K562 (cell line): ENCODE measurements around the gene PEX3. TPM values are rescaled to one million over a fixed set of nuclear protein-coding genes. Genes with fewer than 3 reads are reported as not detected.

Experiments
- ATAC-seq: fragments of 200-7000 bp; cut with Tn5 transposase; 3 replicates; pipeline ENCODE4 v1.9.1; 2020; ENCODE audit warnings: moderate library complexity
- BruUV-seq: library from RNA; stranded (reverse); fragments of 400-500 nt; replicated peaks from 2 replicates; lab custom pipeline; 2021; lab: Mats Ljungman, UMichigan
- CTCF ChIA-PET: fragments of 300-600 bp; formaldehyde crosslinking; extraction: SDS; loops from one replicate; lab custom pipeline; 2021; ENCODE audit warnings: low intra/inter-chr PET ratio; lab: Yijun Ruan, JAX
- POLR2A ChIA-PET: fragments of 300-600, 350-650 bp; sonication (Branson Sonifier 250); formaldehyde crosslinking; extraction: SDS; loops from one replicate; lab custom pipeline; 2021; ENCODE audit warnings: antibody characterized with exemption, inconsistent platforms; lab: Yijun Ruan, JAX
- DNase-seq, 4 experiments: peaks; one replicate each; pipeline versions ENCODE4 v3.0.0 to v3.0.0-alpha.2; 2011 to 2018; ENCODE audit warnings: low spot score in 3 of 4, mixed read lengths in 3 of 4; ENCODE audit errors: extremely low read depth in 1 of 4
- FAIRE-seq: peaks from 2 replicates; lab custom pipeline; 2011; peaks lifted over from hg19 to GRCh38; lab: Jason Lieb, UNC
- H2AFZ ChIP-seq: 2 replicates; pipeline ENCODE4 v1.6.0; 2011; ENCODE audit warnings: low read depth, low read length, control low read depth, inconsistent platforms
- H3K27ac ChIP-seq: fragments of 200-600 bp; 3 replicates; pipeline ENCODE4 v1.8.0; 2011; ENCODE audit warnings: low read depth, mild to moderate bottlenecking, control low read depth, inconsistent platforms, low read length, moderate library complexity, mixed read lengths; ENCODE audit errors: extremely low read depth
- H3K27me3 ChIP-seq, 2 experiments: fragments of 300-600 bp in 1 of 2; 2 replicates in 1 of 2; 3 replicates in 1 of 2; pipeline versions ENCODE4 v1.6.0 to v1.8.0; 2011; ENCODE audit warnings: inconsistent platforms in 2 of 2, low read length in 2 of 2, mild to moderate bottlenecking in 1 of 2, mixed read lengths in 1 of 2, moderate library complexity in 1 of 2; ENCODE audit not compliant: control insufficient read depth in 2 of 2, insufficient read depth in 2 of 2
- H3K36me3 ChIP-seq: fragments of 300-600 bp; 3 replicates; pipeline ENCODE4 v1.8.0; 2011; ENCODE audit warnings: mild to moderate bottlenecking, low read length, inconsistent platforms; ENCODE audit not compliant: control insufficient read depth, insufficient read depth
- H3K4me1 ChIP-seq, 2 experiments: fragments of 200-600 bp in 1 of 2; replicated peaks in 1 of 2; 2 replicates in 1 of 2; 3 replicates in 1 of 2; pipeline versions ENCODE4 v1.5.1 to v1.8.0; 2011; ENCODE audit warnings: inconsistent platforms in 2 of 2, low read length in 2 of 2, mild to moderate bottlenecking in 1 of 2, mixed read lengths in 1 of 2, moderate library complexity in 1 of 2; ENCODE audit not compliant: control insufficient read depth in 2 of 2, insufficient read depth in 2 of 2
- H3K4me2 ChIP-seq: 2 replicates; pipeline ENCODE4 v1.6.1; 2011; ENCODE audit warnings: low read length, control low read depth, inconsistent platforms, mixed read lengths; ENCODE audit not compliant: insufficient read depth
- H3K4me3 ChIP-seq: fragments of 200-600 bp; sonication (generic), shearing (Covaris generic); 2 replicates; pipeline ENCODE4 v1.5.1; 2016; ENCODE audit warnings: control low read depth, inconsistent platforms
- H3K79me2 ChIP-seq: fragments of 200-600 bp; 3 replicates; pipeline ENCODE4 v1.8.0; 2011; ENCODE audit warnings: low read length, inconsistent platforms; ENCODE audit not compliant: control insufficient read depth, insufficient read depth
- H3K9ac ChIP-seq, 2 experiments: 2 replicates each; pipeline versions ENCODE4 v1.6.0 to v1.6.1; 2011; ENCODE audit warnings: low read depth in 2 of 2, low read length in 2 of 2, control low read depth in 1 of 2, inconsistent platforms in 1 of 2, mild to moderate bottlenecking in 1 of 2, mixed read lengths in 1 of 2; ENCODE audit not compliant: insufficient read depth in 1 of 2
- H3K9me1 ChIP-seq: one replicate; pipeline ENCODE4 v1.6.0; 2011; ENCODE audit warnings: inconsistent platforms, mild to moderate bottlenecking, low read length, moderate library complexity; ENCODE audit not compliant: control insufficient read depth, insufficient read depth
- H3K9me3 ChIP-seq: replicated peaks from 2 replicates; pipeline ENCODE4 v1.5.1; 2011; ENCODE audit warnings: low read depth, low read length, inconsistent platforms; ENCODE audit not compliant: control insufficient read depth, insufficient read depth
- H4K20me1 ChIP-seq: replicated peaks from 2 replicates; pipeline ENCODE4 v1.6.1; 2011; ENCODE audit warnings: low read length, inconsistent platforms, mixed read lengths; ENCODE audit not compliant: control insufficient read depth, insufficient read depth
- CCNT2 ChIP-seq: IDR thresholded peaks from 2 replicates; pipeline ENCODE4 v1.6.1; 2011; ENCODE audit warnings: borderline replicate concordance, low read depth, mild to moderate bottlenecking, moderate library complexity, mixed read lengths, low read length; ENCODE audit not compliant: insufficient read length; ENCODE audit errors: extremely low read depth
- DDX20 ChIP-seq: fragments of 450-650 bp; IDR thresholded peaks from 2 replicates; pipeline ENCODE4 v1.6.1; 2016; ENCODE audit warnings: missing genetic modification characterization, low read depth, mild to moderate bottlenecking, missing compliant biosample characterization, moderate library complexity
- MAFF ChIP-seq: IDR thresholded peaks from 2 replicates; pipeline ENCODE4 v1.6.1; 2012; ENCODE audit warnings: low read length, improper control_type of control experiment
- ZNF316 ChIP-seq: fragments of 450-650 bp; IDR thresholded peaks from 2 replicates; pipeline ENCODE4 v1.6.1; 2016
- WGBS: fragments of 100-300 bp; shearing (Covaris generic); methylation state at CpG from one replicate; pipeline ENCODE4 v1.1.6; 2016; ENCODE audit warnings: low coverage, mixed read lengths; ENCODE audit not compliant: insufficient coverage; ENCODE audit errors: missing lambda C conversion rate; 5-methylcytosine and 5-hydroxymethylcytosine counted together
- in situ Hi-C: fragments of 300-500 bp; cut with MboI; formaldehyde crosslinking; loops from 4 replicates; pipeline ENCODE4 v1.15.0; 2018; ENCODE audit warnings: inconsistent platforms, mixed read lengths
- intact Hi-C: fragments of 100-400 bp; cut with micrococcal nuclease; formaldehyde crosslinking; loops from 2 replicates; pipeline ENCODE4 v1.14.2; 2022
- polyA plus RNA-seq, 8 experiments: library from polyadenylated mRNA; depleted of rRNA in 4 of 8; stranded (reverse) in 5 of 8; unstranded in 3 of 8; fragments of >200 nt; fragmentation: Nextera tagmentation in 2 of 8; fragmentation: Illumina TruSeq in 1 of 8; extraction: Ambion mirVana in 2 of 8; extraction: Trizol in 1 of 8; gene quantifications; 2 replicates each; pipeline versions ENCODE4 v1.2.1 to v1.2.3, GENCODE V29; 2011 to 2014; ENCODE audit warnings: inconsistent platforms in 1 of 8, missing spikeins in 1 of 8
- total RNA-seq, 7 experiments: library from RNA; depleted of rRNA in 6 of 7; stranded (reverse); fragments of >200 nt in 6 of 7; fragmentation: Illumina TruSeq in 2 of 7; extraction: Trizol in 2 of 7; gene quantifications; 2 replicates each; pipeline versions ENCODE4 v1.2.1 to v1.2.3, GENCODE V29; 2011 to 2021; ENCODE audit warnings: low replicate concordance in 1 of 7
- TF ChIP-seq, protein P1 (sequence below): IDR thresholded peaks from 2 replicates; pipeline ENCODE4 v1.6.1; 2014; ENCODE audit warnings: antibody characterized with exemption
- TF ChIP-seq, protein P2 (sequence below), 2 experiments: fragments of 450-650 bp; formaldehyde crosslinking in 1 of 2; IDR thresholded peaks; 2 replicates each; pipeline versions ENCODE4 v1.4.0 to v1.6.1; 2014 to 2020; ENCODE audit warnings: mild to moderate bottlenecking in 2 of 2, borderline replicate concordance in 1 of 2, low read depth in 1 of 2

Gene PEX3
- total and polyA plus RNA-seq, 9 of the 15 experiments (the other 6 are each of a cell fraction or from before 2014, with no cell fraction given), result 17.3 to 69.6 (median 32.7) TPM

DNA sequence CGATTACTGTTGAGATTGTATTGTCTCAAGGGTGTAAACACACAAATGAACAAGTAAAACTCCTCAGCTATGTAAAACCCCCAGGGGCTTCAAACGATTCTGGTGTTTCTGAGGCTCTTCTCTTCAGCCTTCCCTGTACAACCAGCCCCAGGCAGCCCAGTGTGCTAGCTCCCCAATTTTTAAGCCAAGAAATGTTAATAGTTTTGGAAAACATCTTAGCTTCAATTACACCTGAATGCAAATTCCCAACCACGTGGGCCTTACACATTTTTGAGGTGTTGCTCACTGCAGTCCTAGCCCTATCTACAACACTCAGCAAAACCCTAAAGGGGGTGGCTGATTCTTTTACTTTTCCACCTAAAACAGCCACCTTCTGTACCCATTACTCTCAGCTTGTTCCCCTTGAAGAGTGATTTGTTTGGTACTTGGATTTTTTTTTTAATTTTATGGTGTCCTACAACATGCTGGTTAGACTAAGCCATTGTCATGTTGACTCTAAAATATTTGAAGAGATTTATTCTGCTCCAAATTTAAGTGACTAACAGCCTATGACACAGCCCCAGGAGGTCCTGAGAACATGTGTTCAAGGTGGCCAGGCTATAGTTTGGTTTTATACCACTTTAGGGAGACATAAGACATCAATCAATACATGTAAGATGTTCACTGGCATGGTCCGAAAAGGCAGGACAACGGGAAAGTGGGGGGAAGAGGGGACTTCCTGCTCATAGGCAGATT, 48.8 kb upstream of the PEX3 start (continued):
- TF ChIP-seq CCNT2 (no peak), DDX20 (no peak)
- TF ChIP-seq, all 486 proteins: peak for 0

DNA sequence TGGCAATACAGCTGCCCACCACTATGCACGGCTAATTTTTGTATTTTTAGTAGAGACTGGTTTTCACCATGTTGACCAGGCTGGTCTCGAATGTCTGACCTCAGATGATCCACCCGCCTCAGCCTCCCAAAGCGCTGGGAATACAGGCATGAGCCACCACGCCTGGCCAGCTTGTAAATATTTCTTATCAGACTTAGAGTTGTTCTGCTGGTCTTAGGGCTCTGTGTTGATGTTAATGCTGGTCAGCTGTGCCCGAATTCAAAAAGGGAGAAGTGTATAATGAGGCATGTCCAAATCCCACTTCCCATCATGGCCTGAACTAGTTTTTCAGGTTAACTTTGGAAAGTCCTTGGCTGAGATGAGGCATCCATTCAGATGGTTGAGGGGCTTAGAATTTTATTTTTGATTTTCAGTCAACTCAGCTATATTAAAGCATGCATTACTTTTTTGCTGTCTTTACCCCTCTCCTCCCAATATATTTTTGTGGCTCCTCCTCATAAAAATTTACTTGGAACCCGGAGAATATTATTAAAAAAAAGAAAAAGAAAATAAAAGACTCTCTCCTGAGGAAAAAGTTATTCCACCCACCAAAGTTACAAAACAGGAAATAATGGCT, 47.8 kb upstream of the PEX3 start:
- WGBS, result 5% methylated on average over 7 of the region's 7 CpGs
- H3K4me1 ChIP-seq, result no peaks in the 10 kb centered on the region; a peak in 1 of 5 replicates
- H3K4me3 ChIP-seq, result no peak overlapping the region
- H3K27me3 ChIP-seq, result peaks cover 30 to 36% of the 10 kb centered on the region in 2 experiments
- no peaks in the 10 kb centered on the region for H3K9me1 ChIP-seq
- DNase-seq (no peak), ATAC-seq (no peak; the same call in 2 of the 3 replicates), FAIRE-seq (no peak)
- H3K4me2 ChIP-seq, result no peak overlapping the region
- no peaks in the 10 kb centered on the region for H3K79me2 ChIP-seq
- in situ Hi-C loops, result no loop called here
- no TSS peak for BruUV-seq
- ChIA-PET POLR2A (interaction anchor here (1.2 kb wide), 1 partner anchor 14 kb away, joined by 4 read pairs; no protein-coding TSS in a partner anchor), CTCF (interaction anchor here (0.6 kb wide), 1 partner anchor 123 kb away, joined by 4 read pairs; no protein-coding TSS in a partner anchor)
- no peak overlapping the region for H3K27ac ChIP-seq
- H3K36me3 ChIP-seq, result no peaks in the 10 kb centered on the region
- no peaks in the 10 kb centered on the region for H3K9me3 ChIP-seq
- intact Hi-C loops, result no loop called here
- H3K9ac ChIP-seq, result no peak overlapping the region
- H4K20me1 ChIP-seq, result 0 out of 2 replicates have a peak, but pooled peaks cover 3% of the 10 kb centered on the region
- no peak overlapping the region for H2AFZ ChIP-seq
- TF ChIP-seq, protein P1, sequence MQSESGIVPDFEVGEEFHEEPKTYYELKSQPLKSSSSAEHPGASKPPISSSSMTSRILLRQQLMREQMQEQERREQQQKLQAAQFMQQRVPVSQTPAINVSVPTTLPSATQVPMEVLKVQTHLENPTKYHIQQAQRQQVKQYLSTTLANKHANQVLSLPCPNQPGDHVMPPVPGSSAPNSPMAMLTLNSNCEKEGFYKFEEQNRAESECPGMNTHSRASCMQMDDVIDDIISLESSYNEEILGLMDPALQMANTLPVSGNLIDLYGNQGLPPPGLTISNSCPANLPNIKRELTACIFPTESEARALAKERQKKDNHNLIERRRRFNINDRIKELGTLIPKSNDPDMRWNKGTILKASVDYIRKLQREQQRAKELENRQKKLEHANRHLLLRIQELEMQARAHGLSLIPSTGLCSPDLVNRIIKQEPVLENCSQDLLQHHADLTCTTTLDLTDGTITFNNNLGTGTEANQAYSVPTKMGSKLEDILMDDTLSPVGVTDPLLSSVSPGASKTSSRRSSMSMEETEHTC, result no peak
- TF ChIP-seq, protein P2, sequence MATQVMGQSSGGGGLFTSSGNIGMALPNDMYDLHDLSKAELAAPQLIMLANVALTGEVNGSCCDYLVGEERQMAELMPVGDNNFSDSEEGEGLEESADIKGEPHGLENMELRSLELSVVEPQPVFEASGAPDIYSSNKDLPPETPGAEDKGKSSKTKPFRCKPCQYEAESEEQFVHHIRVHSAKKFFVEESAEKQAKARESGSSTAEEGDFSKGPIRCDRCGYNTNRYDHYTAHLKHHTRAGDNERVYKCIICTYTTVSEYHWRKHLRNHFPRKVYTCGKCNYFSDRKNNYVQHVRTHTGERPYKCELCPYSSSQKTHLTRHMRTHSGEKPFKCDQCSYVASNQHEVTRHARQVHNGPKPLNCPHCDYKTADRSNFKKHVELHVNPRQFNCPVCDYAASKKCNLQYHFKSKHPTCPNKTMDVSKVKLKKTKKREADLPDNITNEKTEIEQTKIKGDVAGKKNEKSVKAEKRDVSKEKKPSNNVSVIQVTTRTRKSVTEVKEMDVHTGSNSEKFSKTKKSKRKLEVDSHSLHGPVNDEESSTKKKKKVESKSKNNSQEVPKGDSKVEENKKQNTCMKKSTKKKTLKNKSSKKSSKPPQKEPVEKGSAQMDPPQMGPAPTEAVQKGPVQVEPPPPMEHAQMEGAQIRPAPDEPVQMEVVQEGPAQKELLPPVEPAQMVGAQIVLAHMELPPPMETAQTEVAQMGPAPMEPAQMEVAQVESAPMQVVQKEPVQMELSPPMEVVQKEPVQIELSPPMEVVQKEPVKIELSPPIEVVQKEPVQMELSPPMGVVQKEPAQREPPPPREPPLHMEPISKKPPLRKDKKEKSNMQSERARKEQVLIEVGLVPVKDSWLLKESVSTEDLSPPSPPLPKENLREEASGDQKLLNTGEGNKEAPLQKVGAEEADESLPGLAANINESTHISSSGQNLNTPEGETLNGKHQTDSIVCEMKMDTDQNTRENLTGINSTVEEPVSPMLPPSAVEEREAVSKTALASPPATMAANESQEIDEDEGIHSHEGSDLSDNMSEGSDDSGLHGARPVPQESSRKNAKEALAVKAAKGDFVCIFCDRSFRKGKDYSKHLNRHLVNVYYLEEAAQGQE (IDR thresholded peaks at IDR 0.05; ENCODE audit: borderline replicate concordance), result no peak
- TF ChIP-seq, protein P2 (CRISPR knock-in tag; IDR thresholded peaks at IDR 0.05; ENCODE audit: low read depth), result no peak
- TF ChIP-seq ZNF316 (peak; percentile 68), MAFF (peak; percentile 35)
